ENCODE measurements around the gene DAZAP2. TPM values are rescaled to one million over a fixed set of nuclear protein-coding genes. Genes with fewer than 3 reads are reported as not detected.
"Not testable (repeated sequence)": the region's sequence is repeated elsewhere in the genome, so short reads cannot be mapped to it uniquely, and the experiment has no call there.

The DAZAP2 gene
- polyA plus RNA-seq, 3 donors, result 975 to 2,004 (median 1,697) TPM

DNA sequence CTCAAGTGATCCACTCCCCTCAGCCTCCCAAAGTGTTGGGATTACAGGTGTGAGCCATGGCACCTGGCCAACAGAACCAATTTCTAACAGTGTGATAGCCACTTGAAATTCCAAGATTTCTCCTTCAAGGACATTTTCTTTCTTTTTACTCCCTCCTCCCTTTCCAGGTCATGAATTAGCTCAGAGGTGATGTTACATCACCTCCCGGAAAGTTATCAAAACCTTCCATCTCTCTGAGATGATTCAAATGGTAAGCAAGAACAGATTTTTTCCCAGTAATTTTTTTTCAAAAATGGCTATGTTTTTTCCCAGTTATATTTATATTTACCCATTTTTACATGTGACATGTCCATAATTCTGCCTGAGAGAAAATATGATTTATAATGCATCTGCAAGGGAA lies 47.2 kb downstream of the DAZAP2 start:
- peaks cover 0 to 2% (median 0%) of the 10 kb centered on the region in 7 donors for H3K9me3 Mint-ChIP-seq

DNA sequence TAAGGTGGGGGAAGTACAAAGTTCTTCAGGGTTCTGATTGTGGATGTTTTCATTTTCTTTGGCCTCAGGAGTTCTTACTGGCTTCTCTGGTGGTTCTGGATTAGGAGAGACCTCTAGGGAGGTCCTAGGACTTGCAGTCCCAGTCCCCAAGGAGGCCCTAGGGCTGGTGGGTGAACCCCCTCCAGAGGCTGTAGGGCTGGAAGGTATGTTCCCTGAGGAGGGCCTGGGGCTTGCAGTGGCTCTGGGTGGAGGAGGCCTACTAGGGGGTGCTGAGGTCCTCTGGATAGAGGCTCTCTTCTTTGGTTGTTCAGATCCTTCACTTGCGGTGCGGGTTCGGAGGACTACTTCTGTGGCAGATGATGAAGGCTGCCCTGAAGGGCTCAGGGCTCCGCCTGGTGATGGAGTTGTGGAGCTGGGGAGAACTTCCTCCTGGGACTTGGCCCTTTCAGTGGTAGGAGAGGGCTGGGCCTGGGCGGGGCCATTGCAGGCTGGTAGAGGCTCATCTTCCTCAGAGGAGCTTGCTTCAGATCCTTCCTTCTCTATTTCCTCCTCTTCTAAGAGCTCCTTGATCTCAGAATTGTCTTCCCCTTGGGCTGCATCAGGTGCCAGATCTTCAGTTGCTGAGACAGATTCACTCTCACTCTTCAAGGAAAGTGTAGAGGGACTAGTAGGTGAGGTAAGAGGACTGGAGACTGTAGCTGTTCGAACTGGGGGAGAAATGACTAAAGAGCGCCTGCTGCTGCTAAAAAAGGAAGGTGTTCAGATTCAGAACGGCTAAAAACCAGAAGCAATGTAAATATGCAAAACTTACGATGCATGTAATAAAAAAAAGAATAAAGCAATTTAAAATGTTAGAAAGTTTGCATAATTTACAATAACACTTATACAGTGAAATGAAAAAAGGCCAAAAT lies 53.2 kb downstream of the DAZAP2 start:
- H3K4me3 ChIP-seq (replicated peaks in 1 of 3; ENCODE audit: low read depth in 2 of 3, low read length in 3 of 3), result peak overlapping the region in 1 of 3 experiments; percentile 34
- H3K4me2 ChIP-seq (replicated peaks; ENCODE audit: extremely low read depth, low read length, poor library complexity, severe bottlenecking), result peak overlapping the region; percentile 22
- peak overlapping the region; percentile 8 for H3K9ac ChIP-seq (ENCODE audit: insufficient read depth, low read length, poor library complexity, severe bottlenecking)
- H3K27ac ChIP-seq (ENCODE audit: low read depth in 1 of 2, low read length in 2 of 2), result peak overlapping the region; percentile 2 to 71
- peaks cover 60 to 91% of the 10 kb centered on the region in 2 donors for H3K36me3 Mint-ChIP-seq
- peak; percentile 66 to 76 (median 67) for DNase-seq
- peaks cover 19% of the 10 kb centered on the region for H3K4me1 Mint-ChIP-seq
- H3K27me3 ChIP-seq (ENCODE audit: control insufficient read depth in 2 of 2, insufficient read depth in 2 of 2, low read length in 2 of 2); intact Hi-C loops (cut with micrococcal nuclease); H3K9me3 Mint-ChIP-seq; H3K9me3 ChIP-seq (replicated peaks in 1 of 2; ENCODE audit: control insufficient read depth in 1 of 2, insufficient read depth in 1 of 2, low read length in 2 of 2); H3K27me3 Mint-ChIP-seq (ENCODE audit: low read depth in 3 of 3): not testable (repeated sequence)
- WGBS (ENCODE audit: insufficient coverage), result 57% methylated on average over 4 of the region's 9 CpGs
- peak overlapping the region; percentile 40 to 67 for H3K4me3 Mint-ChIP-seq
- peak overlapping the region; percentile 50 for H2AFZ ChIP-seq (ENCODE audit: insufficient read depth, low read depth, low read length, poor library complexity, severe bottlenecking)
- peaks cover 18 to 19% of the 10 kb centered on the region in 2 donors for H3K4me1 ChIP-seq (ENCODE audit: control insufficient read depth in 1 of 2, insufficient read depth in 2 of 2, low read length in 2 of 2)
- H3K36me3 ChIP-seq (replicated peaks in 1 of 2; ENCODE audit: control insufficient read depth in 1 of 2, insufficient read depth in 2 of 2, low read length in 2 of 2), result peaks cover 80 to 85% of the 10 kb centered on the region in 2 donors
- H4K20me1 ChIP-seq (ENCODE audit: insufficient read depth, low read length), result peaks cover 88% of the 10 kb centered on the region
- TF ChIP-seq, protein P1, sequence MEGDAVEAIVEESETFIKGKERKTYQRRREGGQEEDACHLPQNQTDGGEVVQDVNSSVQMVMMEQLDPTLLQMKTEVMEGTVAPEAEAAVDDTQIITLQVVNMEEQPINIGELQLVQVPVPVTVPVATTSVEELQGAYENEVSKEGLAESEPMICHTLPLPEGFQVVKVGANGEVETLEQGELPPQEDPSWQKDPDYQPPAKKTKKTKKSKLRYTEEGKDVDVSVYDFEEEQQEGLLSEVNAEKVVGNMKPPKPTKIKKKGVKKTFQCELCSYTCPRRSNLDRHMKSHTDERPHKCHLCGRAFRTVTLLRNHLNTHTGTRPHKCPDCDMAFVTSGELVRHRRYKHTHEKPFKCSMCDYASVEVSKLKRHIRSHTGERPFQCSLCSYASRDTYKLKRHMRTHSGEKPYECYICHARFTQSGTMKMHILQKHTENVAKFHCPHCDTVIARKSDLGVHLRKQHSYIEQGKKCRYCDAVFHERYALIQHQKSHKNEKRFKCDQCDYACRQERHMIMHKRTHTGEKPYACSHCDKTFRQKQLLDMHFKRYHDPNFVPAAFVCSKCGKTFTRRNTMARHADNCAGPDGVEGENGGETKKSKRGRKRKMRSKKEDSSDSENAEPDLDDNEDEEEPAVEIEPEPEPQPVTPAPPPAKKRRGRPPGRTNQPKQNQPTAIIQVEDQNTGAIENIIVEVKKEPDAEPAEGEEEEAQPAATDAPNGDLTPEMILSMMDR (IDR thresholded peaks at IDR 0.05), result peak; percentile 18
- H3K79me2 ChIP-seq (ENCODE audit: insufficient read depth, low read length), result peaks cover 20% of the 10 kb centered on the region
- H3K27ac Mint-ChIP-seq, result peak overlapping the region; percentile 78 to 89 (median 88)

More for the DNA sequence above, 47.2 kb downstream of the DAZAP2 start:
- no peak overlapping the region for H3K4me3 ChIP-seq (replicated peaks in 1 of 3; ENCODE audit: low read depth in 2 of 3, low read length in 3 of 3)
- no peak overlapping the region for H3K27ac ChIP-seq (ENCODE audit: low read depth in 1 of 2, low read length in 2 of 2)
- intact Hi-C loops (cut with micrococcal nuclease), result no loop called here
- no peak for DNase-seq
- no peaks in the 10 kb centered on the region for H3K9me3 ChIP-seq (replicated peaks in 1 of 2; ENCODE audit: control insufficient read depth in 1 of 2, insufficient read depth in 1 of 2, low read length in 2 of 2)
- H3K4me2 ChIP-seq (replicated peaks; ENCODE audit: extremely low read depth, low read length, poor library complexity, severe bottlenecking), result no peak overlapping the region
- peaks cover 88 to 99% of the 10 kb centered on the region in 2 donors for H3K36me3 ChIP-seq (replicated peaks in 1 of 2; ENCODE audit: control insufficient read depth in 1 of 2, insufficient read depth in 2 of 2, low read length in 2 of 2)
- Mint-ChIP-seq H3K36me3 (peaks cover 61 to 89% of the 10 kb centered on the region in 2 donors), H3K27me3 (ENCODE audit: low read depth in 3 of 3) (no peaks in the 10 kb centered on the region), H3K4me1 (peaks cover 2% of the 10 kb centered on the region), H3K27ac (peak overlapping the region in 2 of 7 donors; percentile 50 to 58), H3K4me3 (no peak overlapping the region)
- no peak overlapping the region for H3K9ac ChIP-seq (ENCODE audit: insufficient read depth, low read length, poor library complexity, severe bottlenecking)
- H3K79me2 ChIP-seq (ENCODE audit: insufficient read depth, low read length), result peaks cover 14% of the 10 kb centered on the region
- no peak overlapping the region for H2AFZ ChIP-seq (ENCODE audit: insufficient read depth, low read depth, low read length, poor library complexity, severe bottlenecking)
- no peaks in the 10 kb centered on the region for H3K27me3 ChIP-seq (ENCODE audit: control insufficient read depth in 2 of 2, insufficient read depth in 2 of 2, low read length in 2 of 2)
- TF ChIP-seq, protein P1 (IDR thresholded peaks at IDR 0.05), result no peak
- H4K20me1 ChIP-seq (ENCODE audit: insufficient read depth, low read length), result peaks cover 83% of the 10 kb centered on the region
- no peaks in the 10 kb centered on the region for H3K4me1 ChIP-seq (ENCODE audit: control insufficient read depth in 1 of 2, insufficient read depth in 2 of 2, low read length in 2 of 2)
- no CpG with 5 or more reads among the region's 1 CpG for WGBS (ENCODE audit: insufficient coverage)

Other genes starting within 250 kb of the DAZAP2 start
- 10 to 100 TPM; 11.7 to 69.0 (median 14.9) TPM for gene SLC11A2, start 212.4 kb upstream of the DAZAP2 start, polyA plus RNA-seq
- gene LETMD1, start 190.5 kb upstream of the DAZAP2 start, polyA plus RNA-seq, result 10 to 100 TPM; 13.2 to 95.6 (median 16.8) TPM
- gene CSRNP2, start 155.2 kb upstream of the DAZAP2 start, polyA plus RNA-seq, result 1 to 10 TPM; 1.7 to 8.0 (median 2.6) TPM
- 10 to 100 TPM in 2 of 3 donors, 1 to 10 TPM in 1; 7.1 to 25.4 (median 14.2) TPM for gene TFCP2, start 65.7 kb upstream of the DAZAP2 start, polyA plus RNA-seq
- 1 to 10 TPM in 1 of 3 donors, under 1 TPM in 1, not detected in 1; 0.65 to 5.2 TPM for gene POU6F1, start 20.8 kb upstream of the DAZAP2 start, polyA plus RNA-seq
- gene SMAGP, start 31.6 kb downstream of the DAZAP2 start, polyA plus RNA-seq, result 1 to 10 TPM; 2.6 to 6.6 (median 3.0) TPM
- 100 to 1,000 TPM; 120 to 376 (median 196) TPM for gene BIN2, start 85.3 kb downstream of the DAZAP2 start, polyA plus RNA-seq
- gene CELA1, start 107.9 kb downstream of the DAZAP2 start, polyA plus RNA-seq, result 1 to 10 TPM in 1 of 3 donors, under 1 TPM in 1, not detected in 1; 0.67 to 3.0 TPM
- 10 to 100 TPM in 2 of 3 donors, 1 to 10 TPM in 1; 3.2 to 12.9 (median 10.4) TPM for gene GALNT6, start 152.6 kb downstream of the DAZAP2 start, polyA plus RNA-seq
- gene SLC4A8, start 186.0 kb downstream of the DAZAP2 start, polyA plus RNA-seq, result 1 to 10 TPM; 1.9 to 5.4 (median 2.3) TPM

Data from CD14-positive monocyte (primary cell).